MM.1S (cell line): Measurements from ENCODE around the gene CBX5.

ENCODE experiments used
- EZH2 ChIP-seq: fragments of 300-600 bp; sonication (generic); optimal IDR thresholded peaks from 2 replicates; pipeline ENCODE3; 2017; ENCODE audit warnings: low read depth, mild to moderate bottlenecking, antibody characterized with exemption, low read length, mixed read lengths
- EZH2phosphoT487 ChIP-seq: fragments of 300-600 bp; sonication (generic); IDR thresholded peaks from 2 replicates; pipeline ENCODE4 v1.6.1; 2018; ENCODE audit warnings: antibody characterized with exemption, low read length
- TF ChIP-seq, protein P1 (sequence below): fragments of 300-600 bp; sonication (generic); IDR thresholded peaks from 2 replicates; pipeline ENCODE4 v1.5.1; 2016; ENCODE audit warnings: antibody characterized with exemption, low read length, mixed read lengths

DNA sequence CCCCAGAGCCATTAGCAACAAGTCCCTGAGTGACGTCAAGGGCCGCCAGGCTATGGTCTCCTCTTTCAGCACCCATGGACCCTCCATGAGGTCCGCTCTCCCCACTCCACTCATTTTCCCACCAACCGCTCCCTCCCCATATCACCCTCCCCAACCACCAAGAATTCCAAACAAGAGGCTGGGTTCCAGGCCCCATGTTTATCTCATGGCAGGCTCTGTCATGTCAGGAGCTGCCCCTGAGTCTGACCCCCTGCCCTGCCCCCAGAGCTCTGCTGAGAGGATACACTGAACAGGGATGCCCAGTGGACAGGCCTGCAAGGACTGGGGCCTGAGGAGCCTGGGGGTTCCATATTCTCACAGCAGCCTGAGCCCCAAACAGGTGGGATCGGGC is 69.5 kb downstream of the CBX5 start:
- TF ChIP-seq, protein P1, sequence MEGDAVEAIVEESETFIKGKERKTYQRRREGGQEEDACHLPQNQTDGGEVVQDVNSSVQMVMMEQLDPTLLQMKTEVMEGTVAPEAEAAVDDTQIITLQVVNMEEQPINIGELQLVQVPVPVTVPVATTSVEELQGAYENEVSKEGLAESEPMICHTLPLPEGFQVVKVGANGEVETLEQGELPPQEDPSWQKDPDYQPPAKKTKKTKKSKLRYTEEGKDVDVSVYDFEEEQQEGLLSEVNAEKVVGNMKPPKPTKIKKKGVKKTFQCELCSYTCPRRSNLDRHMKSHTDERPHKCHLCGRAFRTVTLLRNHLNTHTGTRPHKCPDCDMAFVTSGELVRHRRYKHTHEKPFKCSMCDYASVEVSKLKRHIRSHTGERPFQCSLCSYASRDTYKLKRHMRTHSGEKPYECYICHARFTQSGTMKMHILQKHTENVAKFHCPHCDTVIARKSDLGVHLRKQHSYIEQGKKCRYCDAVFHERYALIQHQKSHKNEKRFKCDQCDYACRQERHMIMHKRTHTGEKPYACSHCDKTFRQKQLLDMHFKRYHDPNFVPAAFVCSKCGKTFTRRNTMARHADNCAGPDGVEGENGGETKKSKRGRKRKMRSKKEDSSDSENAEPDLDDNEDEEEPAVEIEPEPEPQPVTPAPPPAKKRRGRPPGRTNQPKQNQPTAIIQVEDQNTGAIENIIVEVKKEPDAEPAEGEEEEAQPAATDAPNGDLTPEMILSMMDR, result no peak
- TF ChIP-seq EZH2phosphoT487 (no peak), EZH2 (no peak)
